Mammary epithelial cell (primary cell): ENCODE measurements around the gene CDH3.

Experiments
- EZH2 ChIP-seq: IDR thresholded peaks from 2 replicates; pipeline ENCODE4 v1.6.1; 2012; ENCODE audit warnings: low read length, inconsistent platforms, borderline replicate concordance
- TF ChIP-seq, protein P1 (sequence below), 2 donors: IDR thresholded peaks in 1 of 2; conservative IDR thresholded peaks in 1 of 2; 2 replicates each; pipeline ENCODE4 v1.5.1; 2011 to 2012; ENCODE audit warnings: inconsistent platforms in 2 of 2, low read length in 2 of 2, mild to moderate bottlenecking in 2 of 2, control low read depth in 1 of 2, low read depth in 1 of 2; ENCODE audit not compliant: insufficient read depth in 1 of 2; ENCODE audit errors: extremely low read depth in 1 of 2

DNA sequence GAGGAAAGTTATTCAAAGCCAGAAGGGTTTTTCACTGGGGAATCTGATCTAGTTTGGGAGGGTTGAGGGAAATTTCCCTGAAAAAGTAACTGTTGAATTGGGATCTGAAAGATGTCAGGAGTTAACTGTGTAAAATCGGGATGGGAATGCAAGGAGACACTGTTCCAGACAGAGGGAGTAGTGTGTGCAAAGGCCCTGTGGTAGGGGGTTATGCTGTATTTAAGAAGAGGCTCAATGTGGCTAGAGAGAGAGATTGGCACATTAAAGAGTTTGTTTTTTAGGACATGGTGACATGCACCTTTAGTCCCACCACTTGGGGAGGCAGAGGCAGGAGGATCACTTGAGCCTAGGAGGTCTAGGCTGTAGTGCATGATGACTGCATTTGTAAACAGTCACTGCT lies 16.9 kb downstream of the CDH3 start:
- TF ChIP-seq, protein P1, sequence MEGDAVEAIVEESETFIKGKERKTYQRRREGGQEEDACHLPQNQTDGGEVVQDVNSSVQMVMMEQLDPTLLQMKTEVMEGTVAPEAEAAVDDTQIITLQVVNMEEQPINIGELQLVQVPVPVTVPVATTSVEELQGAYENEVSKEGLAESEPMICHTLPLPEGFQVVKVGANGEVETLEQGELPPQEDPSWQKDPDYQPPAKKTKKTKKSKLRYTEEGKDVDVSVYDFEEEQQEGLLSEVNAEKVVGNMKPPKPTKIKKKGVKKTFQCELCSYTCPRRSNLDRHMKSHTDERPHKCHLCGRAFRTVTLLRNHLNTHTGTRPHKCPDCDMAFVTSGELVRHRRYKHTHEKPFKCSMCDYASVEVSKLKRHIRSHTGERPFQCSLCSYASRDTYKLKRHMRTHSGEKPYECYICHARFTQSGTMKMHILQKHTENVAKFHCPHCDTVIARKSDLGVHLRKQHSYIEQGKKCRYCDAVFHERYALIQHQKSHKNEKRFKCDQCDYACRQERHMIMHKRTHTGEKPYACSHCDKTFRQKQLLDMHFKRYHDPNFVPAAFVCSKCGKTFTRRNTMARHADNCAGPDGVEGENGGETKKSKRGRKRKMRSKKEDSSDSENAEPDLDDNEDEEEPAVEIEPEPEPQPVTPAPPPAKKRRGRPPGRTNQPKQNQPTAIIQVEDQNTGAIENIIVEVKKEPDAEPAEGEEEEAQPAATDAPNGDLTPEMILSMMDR (conservative IDR thresholded peaks at IDR 0.05 in 1 of 2, IDR thresholded peaks at IDR 0.05 in 1 of 2; ENCODE audit: extremely low read depth in 1 of 2, insufficient read depth in 1 of 2, low read depth in 1 of 2, low read length in 2 of 2) = no peak
- no peak for TF ChIP-seq EZH2
